ENCODE data around the gene RPS23.

GRCh38 chr5:82291420-82291819 is 13.3 kb upstream of the RPS23 start:
- TF ChIP-seq, protein P1, sequence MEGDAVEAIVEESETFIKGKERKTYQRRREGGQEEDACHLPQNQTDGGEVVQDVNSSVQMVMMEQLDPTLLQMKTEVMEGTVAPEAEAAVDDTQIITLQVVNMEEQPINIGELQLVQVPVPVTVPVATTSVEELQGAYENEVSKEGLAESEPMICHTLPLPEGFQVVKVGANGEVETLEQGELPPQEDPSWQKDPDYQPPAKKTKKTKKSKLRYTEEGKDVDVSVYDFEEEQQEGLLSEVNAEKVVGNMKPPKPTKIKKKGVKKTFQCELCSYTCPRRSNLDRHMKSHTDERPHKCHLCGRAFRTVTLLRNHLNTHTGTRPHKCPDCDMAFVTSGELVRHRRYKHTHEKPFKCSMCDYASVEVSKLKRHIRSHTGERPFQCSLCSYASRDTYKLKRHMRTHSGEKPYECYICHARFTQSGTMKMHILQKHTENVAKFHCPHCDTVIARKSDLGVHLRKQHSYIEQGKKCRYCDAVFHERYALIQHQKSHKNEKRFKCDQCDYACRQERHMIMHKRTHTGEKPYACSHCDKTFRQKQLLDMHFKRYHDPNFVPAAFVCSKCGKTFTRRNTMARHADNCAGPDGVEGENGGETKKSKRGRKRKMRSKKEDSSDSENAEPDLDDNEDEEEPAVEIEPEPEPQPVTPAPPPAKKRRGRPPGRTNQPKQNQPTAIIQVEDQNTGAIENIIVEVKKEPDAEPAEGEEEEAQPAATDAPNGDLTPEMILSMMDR (IDR thresholded peaks at IDR 0.05 in 2 of 3, conservative IDR thresholded peaks at IDR 0.05 in 1 of 3; ENCODE audit: borderline replicate concordance in 1 of 3, insufficient read depth in 1 of 3, low read depth in 2 of 3, low read length in 2 of 3), result no peak
- no peak for TF ChIP-seq CEBPB (IDR thresholded peaks at IDR 0.05; ENCODE audit: low read depth)
- no peak for TF ChIP-seq ELF1 (IDR thresholded peaks at IDR 0.05; ENCODE audit: borderline replicate concordance, low read depth)
- TF ChIP-seq POLR2AphosphoS5 (IDR thresholded peaks at IDR 0.05; ENCODE audit: low read depth, low read length), result no peak
- no peak for TF ChIP-seq ZBTB33 (IDR thresholded peaks at IDR 0.05; ENCODE audit: extremely low read depth, insufficient replicate concordance, low read length)
- TF ChIP-seq ZNF274 (IDR thresholded peaks at IDR 0.05; ENCODE audit: low read depth, low read length), result no peak
- TF ChIP-seq, protein P2, sequence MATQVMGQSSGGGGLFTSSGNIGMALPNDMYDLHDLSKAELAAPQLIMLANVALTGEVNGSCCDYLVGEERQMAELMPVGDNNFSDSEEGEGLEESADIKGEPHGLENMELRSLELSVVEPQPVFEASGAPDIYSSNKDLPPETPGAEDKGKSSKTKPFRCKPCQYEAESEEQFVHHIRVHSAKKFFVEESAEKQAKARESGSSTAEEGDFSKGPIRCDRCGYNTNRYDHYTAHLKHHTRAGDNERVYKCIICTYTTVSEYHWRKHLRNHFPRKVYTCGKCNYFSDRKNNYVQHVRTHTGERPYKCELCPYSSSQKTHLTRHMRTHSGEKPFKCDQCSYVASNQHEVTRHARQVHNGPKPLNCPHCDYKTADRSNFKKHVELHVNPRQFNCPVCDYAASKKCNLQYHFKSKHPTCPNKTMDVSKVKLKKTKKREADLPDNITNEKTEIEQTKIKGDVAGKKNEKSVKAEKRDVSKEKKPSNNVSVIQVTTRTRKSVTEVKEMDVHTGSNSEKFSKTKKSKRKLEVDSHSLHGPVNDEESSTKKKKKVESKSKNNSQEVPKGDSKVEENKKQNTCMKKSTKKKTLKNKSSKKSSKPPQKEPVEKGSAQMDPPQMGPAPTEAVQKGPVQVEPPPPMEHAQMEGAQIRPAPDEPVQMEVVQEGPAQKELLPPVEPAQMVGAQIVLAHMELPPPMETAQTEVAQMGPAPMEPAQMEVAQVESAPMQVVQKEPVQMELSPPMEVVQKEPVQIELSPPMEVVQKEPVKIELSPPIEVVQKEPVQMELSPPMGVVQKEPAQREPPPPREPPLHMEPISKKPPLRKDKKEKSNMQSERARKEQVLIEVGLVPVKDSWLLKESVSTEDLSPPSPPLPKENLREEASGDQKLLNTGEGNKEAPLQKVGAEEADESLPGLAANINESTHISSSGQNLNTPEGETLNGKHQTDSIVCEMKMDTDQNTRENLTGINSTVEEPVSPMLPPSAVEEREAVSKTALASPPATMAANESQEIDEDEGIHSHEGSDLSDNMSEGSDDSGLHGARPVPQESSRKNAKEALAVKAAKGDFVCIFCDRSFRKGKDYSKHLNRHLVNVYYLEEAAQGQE (IDR thresholded peaks at IDR 0.05; ENCODE audit: low read depth), result no peak
